ENCODE measurements around the gene IGSF6. TPM values are rescaled to one million over a fixed set of nuclear protein-coding genes. Genes with fewer than 3 reads are reported as not detected.

IGSF6 gene
- total RNA-seq, 2 experiments from 2014 or later: 0.20 TPM; not detected in 1

DNA sequence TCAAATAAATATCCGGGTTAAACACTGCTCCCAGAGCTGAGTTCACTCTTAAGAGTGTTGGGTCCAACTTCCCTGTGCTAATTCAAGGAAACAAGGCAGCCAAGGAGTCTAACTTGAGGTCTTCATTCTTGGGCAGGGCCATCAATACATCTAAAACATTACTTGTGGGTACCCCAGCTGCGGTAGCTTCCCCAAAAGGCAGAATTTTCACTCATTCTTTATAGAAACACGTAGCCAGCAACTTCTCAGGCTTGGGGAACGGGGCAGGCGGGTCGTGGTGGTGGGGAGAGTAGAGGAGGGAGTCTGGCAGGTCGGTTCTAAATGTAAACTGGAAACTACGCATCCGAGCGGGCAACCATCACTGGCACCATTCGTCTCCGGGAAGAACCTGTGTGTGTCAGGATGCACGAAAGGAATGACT, 53.7 kb downstream of the IGSF6 start:
- CTCF ChIA-PET: interaction anchor here (1.7 to 3.0 kb wide), 3 partner anchors 13 to 110 kb away, joined by 5 to 17 read pairs (median 5); no protein-coding TSS in a partner anchor
- Mint-ChIP-seq H3K9me3 (no peaks in the 10 kb centered on the region), H3K4me1 (ENCODE audit: low read depth) (peaks cover 46% of the 10 kb centered on the region), H3K36me3 (ENCODE audit: low read depth) (peaks cover 1% of the 10 kb centered on the region), H3K4me3 (peak overlapping the region; percentile 79), H3K27me3 (no peaks in the 10 kb centered on the region), H3K27ac (peak overlapping the region; percentile 88)
- intact Hi-C loops (cut with micrococcal nuclease): no loop called here
- TF ChIP-seq, protein P1, sequence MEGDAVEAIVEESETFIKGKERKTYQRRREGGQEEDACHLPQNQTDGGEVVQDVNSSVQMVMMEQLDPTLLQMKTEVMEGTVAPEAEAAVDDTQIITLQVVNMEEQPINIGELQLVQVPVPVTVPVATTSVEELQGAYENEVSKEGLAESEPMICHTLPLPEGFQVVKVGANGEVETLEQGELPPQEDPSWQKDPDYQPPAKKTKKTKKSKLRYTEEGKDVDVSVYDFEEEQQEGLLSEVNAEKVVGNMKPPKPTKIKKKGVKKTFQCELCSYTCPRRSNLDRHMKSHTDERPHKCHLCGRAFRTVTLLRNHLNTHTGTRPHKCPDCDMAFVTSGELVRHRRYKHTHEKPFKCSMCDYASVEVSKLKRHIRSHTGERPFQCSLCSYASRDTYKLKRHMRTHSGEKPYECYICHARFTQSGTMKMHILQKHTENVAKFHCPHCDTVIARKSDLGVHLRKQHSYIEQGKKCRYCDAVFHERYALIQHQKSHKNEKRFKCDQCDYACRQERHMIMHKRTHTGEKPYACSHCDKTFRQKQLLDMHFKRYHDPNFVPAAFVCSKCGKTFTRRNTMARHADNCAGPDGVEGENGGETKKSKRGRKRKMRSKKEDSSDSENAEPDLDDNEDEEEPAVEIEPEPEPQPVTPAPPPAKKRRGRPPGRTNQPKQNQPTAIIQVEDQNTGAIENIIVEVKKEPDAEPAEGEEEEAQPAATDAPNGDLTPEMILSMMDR (IDR thresholded peaks at IDR 0.05): no peak
- ATAC-seq: peak; percentile 1
- POLR2A ChIA-PET: interaction anchor here (0.7 to 2.3 kb wide), 5 partner anchors 10 to 42 kb away, joined by 3 to 18 read pairs (median 5); no protein-coding TSS in a partner anchor
- peak; percentile 41 for DNase-seq

DNA sequence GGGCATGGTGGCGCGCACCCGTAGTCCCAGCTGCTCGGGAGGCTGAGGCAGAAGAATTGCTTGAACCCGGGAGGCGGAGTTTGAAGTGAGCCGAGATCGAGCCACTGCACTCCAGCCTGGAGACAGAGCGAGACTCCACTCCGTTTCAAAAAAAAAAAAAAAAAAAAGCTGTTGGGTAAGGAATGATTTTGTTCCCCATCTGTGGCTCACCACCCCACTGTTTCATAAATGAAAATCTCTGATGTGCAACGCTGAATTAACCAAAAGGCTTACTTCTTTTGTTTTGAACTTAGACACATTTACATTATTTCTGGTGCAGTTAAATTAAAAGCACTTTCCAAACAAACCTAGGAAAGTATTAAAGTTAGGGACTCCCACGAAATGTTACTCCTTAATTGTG, 54.2 kb downstream of the IGSF6 start:
- CTCF ChIA-PET: interaction anchor here (1.4 to 3.0 kb wide), 4 partner anchors 13 to 110 kb away, joined by 4 to 17 read pairs (median 5); no protein-coding TSS in a partner anchor
- peaks cover 1% of the 10 kb centered on the region for H3K36me3 Mint-ChIP-seq (ENCODE audit: low read depth)
- POLR2A ChIA-PET: interaction anchor here (0.7 to 2.3 kb wide), 6 partner anchors 11 to 47 kb away, joined by 3 to 18 read pairs (median 5); no protein-coding TSS in a partner anchor
- DNase-seq: no peak
- TF ChIP-seq, protein P1 (IDR thresholded peaks at IDR 0.05): no peak
- no peaks in the 10 kb centered on the region for H3K27me3 Mint-ChIP-seq
- no peak for ATAC-seq
- peaks cover 41% of the 10 kb centered on the region for H3K4me1 Mint-ChIP-seq (ENCODE audit: low read depth)
- intact Hi-C loops (cut with micrococcal nuclease): no loop called here
- no peaks in the 10 kb centered on the region for H3K9me3 Mint-ChIP-seq
- peak overlapping the region; percentile 79 for H3K4me3 Mint-ChIP-seq
- peak overlapping the region; percentile 88 for H3K27ac Mint-ChIP-seq

DNA sequence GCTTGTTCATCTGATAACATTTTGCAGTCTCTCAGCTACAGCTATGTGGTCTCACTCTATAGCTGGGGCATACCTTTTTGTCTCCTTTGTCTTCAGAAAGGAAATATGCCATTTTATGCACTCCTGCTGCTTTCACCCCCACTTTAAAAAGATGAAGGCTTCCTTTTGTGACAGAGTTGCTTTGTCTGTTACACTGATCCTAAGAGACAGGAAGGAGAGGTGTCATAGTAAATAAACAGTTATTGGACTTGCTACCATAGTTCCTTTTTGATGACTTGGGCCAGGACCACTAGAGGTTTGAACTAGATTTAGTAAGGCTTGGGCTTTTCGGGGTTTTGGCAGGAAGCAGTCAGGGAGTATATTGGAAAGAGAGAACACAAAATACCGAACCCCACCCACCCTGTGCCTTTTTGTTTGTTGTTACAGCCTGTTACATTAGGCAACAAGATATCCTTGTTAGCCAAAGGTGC, 54.8 kb downstream of the IGSF6 start:
- ChIA-PET POLR2A (interaction anchor here (0.9 to 2.3 kb wide), 4 partner anchors 11 to 48 kb away, joined by 3 to 18 read pairs (median 6); no protein-coding TSS in a partner anchor), CTCF (interaction anchor here (1.0 to 3.0 kb wide), 8 partner anchors 13 to 111 kb away, joined by 3 to 17 read pairs (median 4); no protein-coding TSS in a partner anchor)
- Mint-ChIP-seq H3K9me3 (no peaks in the 10 kb centered on the region), H3K4me3 (peak overlapping the region; percentile 79), H3K27me3 (no peaks in the 10 kb centered on the region), H3K36me3 (ENCODE audit: low read depth) (peaks cover 1% of the 10 kb centered on the region), H3K27ac (peak overlapping the region; percentile 88), H3K4me1 (ENCODE audit: low read depth) (peaks cover 35% of the 10 kb centered on the region)
- intact Hi-C loops (cut with micrococcal nuclease): no loop called here
- TF ChIP-seq, protein P1 (IDR thresholded peaks at IDR 0.05): no peak
- ATAC-seq (no peak), DNase-seq (no peak)

DNA sequence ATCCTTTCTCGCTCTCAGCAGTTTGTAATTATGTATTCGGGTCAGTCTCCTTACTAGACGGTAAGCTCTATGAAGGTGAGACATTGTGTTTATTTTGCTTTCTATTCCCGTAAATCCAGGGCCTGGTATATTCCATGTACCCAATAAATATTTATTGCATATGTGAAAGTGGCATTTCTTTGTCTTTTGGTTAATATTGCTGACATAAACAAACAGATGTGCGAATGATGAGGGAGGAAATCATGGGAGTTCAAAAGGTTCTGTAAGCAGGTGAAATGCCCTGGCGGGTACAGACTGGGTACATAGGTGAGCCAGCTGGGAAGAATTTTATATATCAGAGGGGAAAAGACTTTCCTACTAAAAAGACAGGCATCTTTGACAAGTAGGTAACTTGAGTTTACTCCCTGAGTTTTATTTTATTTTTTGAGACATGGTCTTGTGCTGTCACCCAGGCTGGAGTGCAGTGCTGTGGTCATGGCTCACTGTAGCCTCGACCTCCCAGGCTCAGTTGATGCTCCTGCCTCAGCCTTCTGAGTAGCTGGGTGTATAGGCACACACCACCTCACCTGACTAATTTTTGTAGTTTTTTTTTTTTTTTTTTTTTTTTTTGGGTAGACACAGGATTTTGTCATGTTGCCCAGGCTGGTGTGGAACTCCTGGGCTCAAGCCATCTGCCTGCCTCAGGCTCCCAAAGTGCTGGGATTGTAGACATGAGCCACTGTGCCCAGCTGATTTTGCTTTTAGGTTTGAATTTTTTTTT, 58.7 kb downstream of the IGSF6 start:
- Mint-ChIP-seq H3K36me3 (ENCODE audit: low read depth) (peaks cover 1% of the 10 kb centered on the region), H3K4me3 (no peak overlapping the region), H3K27me3 (no peaks in the 10 kb centered on the region), H3K27ac (no peak overlapping the region), H3K4me1 (ENCODE audit: low read depth) (peaks cover 18% of the 10 kb centered on the region), H3K9me3 (no peaks in the 10 kb centered on the region)
- TF ChIP-seq, protein P1 (IDR thresholded peaks at IDR 0.05): no peak
- intact Hi-C loops (cut with micrococcal nuclease): no loop called here
- no peak for ATAC-seq
- ChIA-PET POLR2A (interaction anchor here (1.5 kb wide), 1 partner anchor 15 kb away, joined by 3 read pairs; no protein-coding TSS in a partner anchor), CTCF (interaction anchor here (1.5 to 3.8 kb wide), 3 partner anchors 10 to 115 kb away, joined by 4 to 15 read pairs (median 10); no protein-coding TSS in a partner anchor)
- DNase-seq: no peak
